GM10248 (cell line): ENCODE data around the gene WASHC4.

Experiments
- CTCF ChIA-PET: fragments of 300-600 bp; sonication (Branson Sonifier 250); formaldehyde crosslinking; extraction: SDS; loops from one replicate; lab custom pipeline; 2021; ENCODE audit warnings: antibody characterized with exemption; lab: Yijun Ruan, JAX
- POLR2A ChIA-PET: fragments of 350-650 bp; sonication (Branson Sonifier 250); formaldehyde crosslinking; extraction: SDS; loops from one replicate; lab custom pipeline; 2020; ENCODE audit warnings: antibody characterized with exemption; lab: Yijun Ruan, JAX
- DNase-seq: peaks from one replicate; pipeline ENCODE4 v3.0.0; 2012; ENCODE audit errors: extremely low spot score
- TF ChIP-seq, protein P1 (sequence below): IDR thresholded peaks from 2 replicates; pipeline ENCODE4 v1.5.1; 2012; ENCODE audit warnings: mild to moderate bottlenecking, low read depth; ENCODE audit errors: extremely low read depth, missing control alignments, control extremely low read depth

Gene WASHC4

GRCh38 chr12:105100207-105100985 is 7.1 kb upstream of the WASHC4 start:
- TF ChIP-seq, protein P1, sequence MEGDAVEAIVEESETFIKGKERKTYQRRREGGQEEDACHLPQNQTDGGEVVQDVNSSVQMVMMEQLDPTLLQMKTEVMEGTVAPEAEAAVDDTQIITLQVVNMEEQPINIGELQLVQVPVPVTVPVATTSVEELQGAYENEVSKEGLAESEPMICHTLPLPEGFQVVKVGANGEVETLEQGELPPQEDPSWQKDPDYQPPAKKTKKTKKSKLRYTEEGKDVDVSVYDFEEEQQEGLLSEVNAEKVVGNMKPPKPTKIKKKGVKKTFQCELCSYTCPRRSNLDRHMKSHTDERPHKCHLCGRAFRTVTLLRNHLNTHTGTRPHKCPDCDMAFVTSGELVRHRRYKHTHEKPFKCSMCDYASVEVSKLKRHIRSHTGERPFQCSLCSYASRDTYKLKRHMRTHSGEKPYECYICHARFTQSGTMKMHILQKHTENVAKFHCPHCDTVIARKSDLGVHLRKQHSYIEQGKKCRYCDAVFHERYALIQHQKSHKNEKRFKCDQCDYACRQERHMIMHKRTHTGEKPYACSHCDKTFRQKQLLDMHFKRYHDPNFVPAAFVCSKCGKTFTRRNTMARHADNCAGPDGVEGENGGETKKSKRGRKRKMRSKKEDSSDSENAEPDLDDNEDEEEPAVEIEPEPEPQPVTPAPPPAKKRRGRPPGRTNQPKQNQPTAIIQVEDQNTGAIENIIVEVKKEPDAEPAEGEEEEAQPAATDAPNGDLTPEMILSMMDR = no peak
- POLR2A ChIA-PET = no interaction called here
- no peak for DNase-seq
- CTCF ChIA-PET = interaction anchor here (0.7 to 1.3 kb wide), 3 partner anchors 9 to 727 kb away, joined by 3 read pairs; no protein-coding TSS in a partner anchor

GRCh38 chr12:105100998-105101397 is 6.5 kb upstream of the WASHC4 start:
- CTCF ChIA-PET = no interaction called here
- TF ChIP-seq, protein P1 = no peak
- POLR2A ChIA-PET = no interaction called here
- DNase-seq = no peak

DNA sequence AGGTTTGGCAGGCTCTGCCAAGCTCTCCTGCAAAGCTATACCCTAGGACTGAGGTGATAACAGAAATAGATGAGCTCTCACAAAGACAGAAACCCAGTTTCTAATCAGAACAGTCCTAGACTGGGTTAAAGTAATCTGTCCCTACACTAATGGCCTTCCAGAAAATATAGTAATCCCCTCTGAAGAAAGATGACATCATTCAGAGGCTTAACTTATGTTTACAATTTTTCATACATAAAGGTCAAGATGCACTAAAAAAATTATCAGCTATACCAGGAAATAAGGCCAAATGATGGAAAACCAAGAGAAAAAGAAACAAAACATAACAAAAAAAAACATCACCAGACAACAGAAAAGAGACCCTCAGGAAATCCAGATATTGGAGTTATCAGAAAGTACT is 4.9 kb upstream of the WASHC4 start:
- CTCF ChIA-PET = interaction anchor here (1.5 to 1.6 kb wide), 2 partner anchors 11 to 49 kb away, joined by 3 to 7 read pairs; no protein-coding TSS in a partner anchor
- DNase-seq = no peak
- TF ChIP-seq, protein P1 = no peak
- POLR2A ChIA-PET = no interaction called here

DNA sequence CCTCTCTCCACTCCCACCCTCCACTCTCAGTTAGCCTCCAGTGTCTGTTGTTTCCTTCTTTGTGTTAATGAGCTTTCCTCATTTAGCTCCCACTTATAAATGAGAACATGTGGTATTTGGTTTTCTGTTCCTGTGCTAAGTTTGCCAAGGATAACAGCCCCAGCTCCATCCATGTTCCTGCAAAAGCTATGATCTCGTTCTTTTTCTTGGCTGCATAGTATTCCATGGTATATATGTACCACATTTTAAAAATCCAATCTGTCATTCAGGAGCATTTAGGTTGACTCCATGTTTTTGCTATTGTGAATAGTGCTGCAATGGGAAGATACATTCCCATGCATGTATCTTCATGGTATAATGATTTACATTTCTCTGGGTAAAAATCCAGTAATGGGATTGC is 2.8 kb upstream of the WASHC4 start:
- TF ChIP-seq, protein P1 = no peak
- DNase-seq = no peak
- CTCF ChIA-PET = interaction anchor here (1.2 to 1.5 kb wide), 2 partner anchors 13 to 17 kb away, joined by 3 to 4 read pairs; no protein-coding TSS in a partner anchor
- POLR2A ChIA-PET = no interaction called here

DNA sequence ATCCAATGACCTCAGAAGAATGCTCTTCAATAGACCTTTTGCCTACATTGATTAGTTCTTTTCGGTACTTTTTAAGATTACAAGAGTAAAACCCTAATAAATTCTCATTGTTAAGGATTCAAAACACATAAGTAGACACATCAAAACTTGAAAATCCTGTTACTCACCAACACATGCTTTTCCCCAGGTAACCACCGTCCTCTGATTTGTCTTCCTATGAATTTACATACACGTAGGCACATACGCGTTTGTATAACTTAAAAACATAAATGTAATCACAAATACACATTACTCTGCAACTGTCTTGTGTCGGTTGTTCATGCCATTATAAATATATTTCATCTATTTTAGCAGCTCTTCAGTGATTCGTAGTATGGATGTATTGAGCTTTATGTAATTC is 910 bp upstream of the WASHC4 start:
- CTCF ChIA-PET = no interaction called here
- TF ChIP-seq, protein P1 = no peak
- POLR2A ChIA-PET = no interaction called here
- DNase-seq = no peak

DNA sequence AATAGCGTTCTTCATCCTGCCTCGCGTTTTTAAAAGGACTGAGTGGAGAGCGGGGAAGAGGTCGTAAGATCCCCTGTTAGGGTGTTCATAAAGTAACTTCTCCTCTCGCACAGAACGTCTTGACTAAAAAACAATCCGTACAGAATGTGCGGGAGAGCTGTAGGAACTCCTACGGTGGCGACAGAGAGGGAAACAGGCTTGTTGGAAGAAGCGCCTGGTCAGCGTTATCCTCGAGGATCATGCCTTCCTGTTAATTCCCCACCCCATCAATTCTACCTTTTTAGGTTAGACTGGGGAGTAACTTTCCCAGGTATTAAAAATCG is 399 bp upstream of the WASHC4 start:
- no peak for DNase-seq
- POLR2A ChIA-PET = interaction anchor here (0.6 kb wide), 2 partner anchors 124 to 817 kb away, joined by 3 to 4 read pairs; no protein-coding TSS in a partner anchor
- CTCF ChIA-PET = no interaction called here
- TF ChIP-seq, protein P1 = no peak
